HG03520 (cell line): ENCODE measurements around the gene CDK10.
"Not testable (repeated sequence)": the region's sequence is repeated elsewhere in the genome, so short reads cannot be mapped to it uniquely, and the experiment has no call there.

Source experiments
- ATAC-seq: cut with Tn5 transposase; IDR thresholded peaks from one replicate; pipeline ENCODE4 v1.9.1; 2021; ENCODE audit warnings: mild to moderate bottlenecking, moderate library complexity; ENCODE audit not compliant: unreplicated experiment

The CDK10 gene

DNA sequence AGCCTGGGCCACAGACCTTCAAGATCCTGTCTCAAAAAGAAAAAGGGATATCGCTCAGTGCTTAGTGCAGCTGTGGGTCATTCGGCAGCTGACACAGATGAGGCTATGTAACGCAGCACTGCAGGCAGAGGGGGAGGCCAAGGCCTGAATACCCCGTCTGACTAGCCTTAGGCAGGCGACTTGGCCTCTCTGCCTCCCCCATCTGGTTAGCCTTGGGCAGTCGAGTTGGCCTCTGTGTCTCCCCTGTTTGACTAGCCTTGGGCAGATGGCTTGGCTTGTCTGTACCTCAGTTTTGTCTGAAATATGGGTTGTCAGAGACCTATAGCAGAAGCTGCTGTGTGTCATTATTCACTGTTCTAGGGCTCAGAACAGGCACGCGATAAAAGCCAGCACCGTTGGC is 18.9 kb upstream of the CDK10 start:
- no peak for ATAC-seq

DNA sequence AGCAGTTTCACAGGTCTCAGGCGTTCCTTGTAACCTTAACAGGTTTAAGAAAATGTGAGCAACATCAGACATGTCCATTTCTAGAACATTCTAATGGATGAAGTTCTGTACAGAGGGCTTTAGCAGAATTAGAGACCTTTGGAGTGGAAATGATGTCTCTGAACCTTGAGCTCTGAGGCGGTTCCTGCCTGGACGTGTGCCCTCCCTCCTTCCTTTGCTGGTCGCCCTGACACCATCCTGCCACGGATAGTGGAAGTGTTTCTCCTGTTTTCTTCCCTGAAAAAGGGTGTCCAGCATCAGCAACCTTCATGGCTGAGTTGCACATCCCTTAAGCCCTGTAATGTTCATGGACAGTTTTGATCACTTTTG is 17.7 kb upstream of the CDK10 start:
- ATAC-seq: no peak

DNA sequence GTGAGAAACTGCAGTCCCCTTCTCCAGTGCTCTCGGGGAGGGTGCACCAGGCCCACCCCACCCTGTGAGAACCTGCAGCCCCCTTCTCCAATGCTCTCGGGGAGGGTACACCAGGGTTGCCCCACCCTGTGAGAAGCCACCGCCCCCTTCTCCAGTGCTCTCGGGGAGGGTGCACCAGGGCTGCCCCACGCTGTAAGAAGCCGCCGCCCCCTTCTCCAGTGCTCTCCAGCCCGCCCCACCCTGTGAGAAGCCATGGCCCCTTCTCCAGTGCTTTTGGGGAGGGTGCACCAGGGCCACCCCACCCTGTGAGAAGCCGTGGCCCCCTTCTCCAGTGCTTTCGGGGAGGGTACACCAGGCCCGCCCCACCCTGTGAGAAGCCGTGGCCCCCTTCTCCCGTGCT is 16.7 kb upstream of the CDK10 start:
- ATAC-seq: no peak

DNA sequence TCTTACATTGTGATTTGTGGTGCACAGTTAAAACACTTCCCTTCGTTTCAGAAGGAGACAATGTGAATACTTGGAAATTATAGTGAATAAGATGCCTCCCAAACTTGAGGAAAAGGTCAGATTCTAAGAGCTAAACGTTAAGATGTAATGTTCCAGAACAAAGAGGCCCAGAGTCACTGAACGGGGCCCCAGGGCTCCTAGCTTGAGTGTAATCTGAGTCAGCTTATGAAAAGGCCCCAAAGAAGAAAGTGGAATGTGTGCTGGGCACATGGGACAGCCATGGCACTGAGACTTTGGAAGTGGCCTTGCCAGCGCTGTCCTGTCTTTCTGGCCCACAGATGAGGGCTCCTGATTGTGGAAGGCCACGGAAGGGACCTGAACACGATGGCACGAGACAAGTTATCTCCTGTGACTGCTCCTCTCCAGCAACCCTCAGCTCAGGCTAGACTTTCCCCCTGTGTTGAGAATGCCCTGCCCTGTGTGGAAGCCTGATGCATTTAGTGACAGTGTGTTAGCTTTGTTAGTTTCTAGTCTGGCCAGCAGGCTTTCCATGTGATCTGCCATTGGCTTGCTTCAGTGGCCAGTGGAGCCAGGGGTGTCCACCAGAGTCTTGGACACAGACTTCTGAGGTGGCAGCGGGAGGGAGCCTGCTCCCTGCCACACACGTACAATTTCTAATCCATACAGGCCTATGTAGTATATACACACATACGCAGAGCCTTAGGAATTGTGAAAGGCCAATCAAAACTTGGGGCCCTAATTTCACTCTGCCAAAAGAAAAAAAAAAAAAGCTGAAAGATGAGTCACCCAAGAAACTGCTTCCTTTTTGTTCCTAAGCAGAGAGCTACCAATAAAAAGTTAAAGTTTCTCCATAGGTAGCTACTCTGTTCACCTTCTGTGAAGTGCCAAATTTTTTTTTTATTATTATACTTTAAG is 15.7 kb upstream of the CDK10 start:
- ATAC-seq: no peak

DNA sequence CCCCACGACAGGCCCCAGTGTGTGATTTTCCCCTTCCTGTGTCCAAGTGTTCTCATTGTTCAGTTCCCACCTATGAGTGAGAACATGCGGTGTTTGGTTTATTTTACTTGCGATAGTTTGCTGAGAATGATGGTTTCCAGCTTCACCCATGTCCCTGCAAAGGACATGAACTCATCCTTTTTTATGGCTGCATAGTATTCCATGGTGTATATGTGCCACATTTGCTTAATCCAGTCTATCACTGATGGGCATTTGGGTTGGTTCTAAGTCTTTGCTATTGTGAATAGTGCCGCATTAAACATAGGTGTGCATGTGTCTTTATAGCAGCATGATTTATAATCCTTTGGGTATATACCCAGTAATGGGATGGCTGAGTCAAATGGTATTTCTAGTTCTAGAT is 14.9 kb upstream of the CDK10 start:
- not testable (repeated sequence) for ATAC-seq

DNA sequence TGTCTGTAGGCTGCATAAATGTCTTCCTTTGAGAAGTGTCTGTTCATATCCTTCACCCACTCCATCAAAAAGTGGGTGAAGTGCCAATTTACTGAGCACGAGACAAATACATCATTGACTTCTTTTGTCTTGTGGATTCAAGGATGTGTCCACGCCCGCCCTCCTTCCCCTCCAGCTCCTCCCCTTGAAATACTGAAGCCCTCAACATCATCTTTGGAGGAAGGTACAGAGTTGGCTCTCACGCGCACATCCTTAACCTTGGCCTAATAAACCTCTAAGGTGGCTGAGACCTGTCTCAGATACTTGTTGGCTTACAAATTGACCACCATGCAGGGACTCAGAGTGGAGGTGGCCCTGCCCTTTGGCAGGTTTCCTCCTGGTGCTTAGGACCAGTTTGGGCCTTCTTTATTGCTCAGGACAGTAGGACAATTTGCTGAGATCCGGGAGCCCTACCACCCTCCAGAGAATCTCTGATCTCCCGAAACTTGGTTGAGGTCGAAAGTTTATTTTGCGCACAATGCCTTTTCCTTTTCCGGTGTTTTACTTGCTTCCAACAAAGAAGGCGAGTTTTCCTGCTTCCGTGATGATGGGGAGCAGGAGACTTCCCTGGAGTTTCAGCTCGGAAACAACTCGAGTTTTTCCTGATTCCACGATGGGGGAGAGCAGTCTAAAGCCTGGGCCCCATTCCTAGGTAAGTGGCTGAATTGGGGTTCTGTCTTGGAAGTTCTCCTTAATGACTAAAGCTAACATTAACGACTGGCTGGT is 14.1 kb upstream of the CDK10 start:
- no peak for ATAC-seq

DNA sequence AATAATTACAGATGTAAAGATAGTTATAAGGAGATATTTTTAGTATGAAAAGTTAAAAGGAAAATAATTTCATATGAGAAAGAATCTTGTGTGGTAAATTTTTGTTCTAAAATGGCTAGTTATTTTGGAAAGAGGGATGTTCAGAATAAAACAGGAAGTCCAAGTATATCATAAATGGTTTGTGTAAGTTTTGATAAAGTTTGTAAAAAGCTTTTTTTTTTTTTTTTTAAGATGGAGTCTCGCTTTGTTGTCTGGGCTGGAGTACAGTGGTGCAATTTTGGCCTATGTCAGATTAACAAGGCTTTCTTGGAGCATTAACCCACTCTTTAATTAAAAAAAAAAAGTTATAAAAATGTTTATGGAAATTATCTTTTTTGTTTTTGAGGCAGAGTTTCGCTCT is 8.2 kb upstream of the CDK10 start:
- ATAC-seq: no peak

DNA sequence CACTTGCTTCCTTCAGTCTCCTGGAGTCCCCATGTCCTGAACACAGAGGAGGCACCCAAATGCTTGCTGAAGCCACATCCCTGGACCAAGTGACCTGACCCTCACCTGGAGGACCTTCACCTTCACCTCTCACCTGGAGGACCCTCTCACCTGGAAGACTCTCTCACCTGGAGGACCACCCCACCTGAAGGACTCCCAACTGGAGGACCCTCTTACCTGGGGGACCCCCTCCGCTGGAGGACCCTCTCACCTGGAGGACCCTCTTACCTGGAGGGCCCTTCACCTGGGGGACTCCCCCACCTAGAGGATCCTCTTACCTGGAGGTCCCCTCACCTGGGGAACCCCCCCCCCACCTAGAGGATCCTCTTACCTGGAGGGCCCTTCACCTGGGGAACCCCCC is 573 bp upstream of the CDK10 start:
- no peak for ATAC-seq

DNA sequence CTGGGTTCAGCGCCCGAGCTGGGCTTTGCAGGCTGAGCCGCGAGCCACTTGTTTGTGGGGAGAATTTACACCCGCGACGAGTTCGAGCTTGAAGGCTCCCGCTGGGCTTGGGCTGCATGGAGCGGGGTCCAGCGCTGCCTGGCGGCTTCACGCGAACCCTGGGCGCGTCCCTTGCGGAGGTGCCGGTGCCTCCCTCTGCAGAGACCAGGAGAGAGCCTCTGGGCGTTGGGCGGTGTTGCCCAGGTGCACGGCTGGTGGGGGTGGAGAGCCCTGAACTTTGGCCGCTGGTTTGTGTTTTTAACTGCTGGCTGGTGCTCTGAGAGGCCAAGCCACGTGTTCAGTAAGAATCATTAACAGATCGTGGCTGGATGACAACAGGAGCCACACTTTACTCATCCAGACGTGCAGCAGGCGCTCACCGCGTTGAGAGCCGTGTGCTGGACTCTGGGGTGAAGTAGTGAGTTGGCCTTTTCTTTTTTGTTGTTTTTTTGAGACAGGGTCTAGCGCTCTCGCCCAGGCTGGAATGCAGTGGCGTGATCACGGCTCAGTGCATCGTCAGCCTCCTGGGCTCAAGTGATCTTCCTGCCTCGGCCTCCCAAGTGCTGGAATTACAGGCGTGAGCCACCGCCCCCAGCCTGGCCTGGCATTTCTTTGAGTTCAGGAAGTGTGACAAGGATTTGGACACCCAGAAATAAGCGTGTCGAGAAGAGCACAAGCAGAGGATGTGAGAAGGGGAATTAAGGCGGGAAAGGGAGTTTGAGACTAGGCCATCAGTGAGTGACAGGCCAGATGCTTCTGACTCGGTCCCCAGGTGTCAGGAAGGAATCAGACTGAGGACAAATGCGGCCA is 827 bp downstream of the CDK10 start:
- peak; percentile 32 for ATAC-seq

DNA sequence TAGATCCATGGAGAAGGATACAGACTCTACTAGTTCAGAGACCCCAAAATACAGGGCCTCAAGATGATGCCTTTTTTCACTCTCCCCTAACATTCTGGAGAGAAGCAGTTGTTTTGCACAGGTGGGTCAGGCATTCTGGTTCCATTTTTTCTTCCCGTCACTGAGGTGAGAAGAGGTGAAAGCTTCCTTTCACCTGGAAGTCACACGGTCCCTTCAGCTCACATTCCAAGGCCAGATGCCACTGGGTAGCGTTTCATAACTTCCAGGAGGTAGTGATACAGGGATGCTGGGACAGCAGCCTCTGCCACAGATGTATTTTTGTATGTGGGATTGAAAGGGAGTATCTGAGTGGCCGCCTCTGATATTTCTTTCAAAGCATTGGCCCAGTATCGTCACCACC is 1.9 kb downstream of the CDK10 start:
- ATAC-seq: no peak

DNA sequence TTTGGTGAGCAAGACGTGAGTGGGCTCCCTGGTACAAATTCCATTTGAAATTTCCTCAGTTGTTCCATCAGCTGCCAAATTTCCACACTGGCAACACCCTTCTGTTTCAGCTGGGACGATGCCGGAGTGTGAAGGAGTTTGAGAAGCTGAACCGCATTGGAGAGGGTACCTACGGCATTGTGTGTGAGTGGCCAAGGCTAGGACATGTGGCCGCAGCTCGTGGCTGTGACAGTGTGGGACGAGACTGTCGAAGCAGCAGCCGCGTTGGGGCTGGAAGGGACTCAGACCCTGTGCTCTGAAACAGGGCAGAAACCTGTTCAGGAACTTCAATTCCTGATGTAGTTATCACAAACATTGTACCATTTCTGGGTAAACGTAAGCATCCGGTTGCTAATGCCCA is 2.7 kb downstream of the CDK10 start:
- no peak for ATAC-seq

DNA sequence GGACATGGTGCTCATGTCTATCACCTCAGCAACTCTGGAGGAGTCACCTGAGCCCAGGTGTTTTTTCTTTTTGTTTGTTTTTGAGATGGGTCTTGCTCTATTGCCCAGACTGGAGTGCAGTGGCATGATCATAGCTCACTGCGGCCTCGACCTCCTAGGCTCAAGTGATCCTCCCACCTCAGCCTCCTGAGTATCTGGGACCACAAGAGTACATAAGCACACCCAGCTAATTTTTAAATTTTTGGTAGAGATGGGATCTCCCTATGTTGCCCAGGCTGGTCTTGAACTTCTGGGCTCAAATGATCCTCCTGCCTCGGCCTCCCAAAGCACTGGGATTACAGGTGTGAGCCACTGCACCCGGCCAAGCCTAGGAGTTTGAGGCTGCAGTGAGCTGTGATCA is 3.1 kb downstream of the CDK10 start:
- ATAC-seq: not testable (repeated sequence)

DNA sequence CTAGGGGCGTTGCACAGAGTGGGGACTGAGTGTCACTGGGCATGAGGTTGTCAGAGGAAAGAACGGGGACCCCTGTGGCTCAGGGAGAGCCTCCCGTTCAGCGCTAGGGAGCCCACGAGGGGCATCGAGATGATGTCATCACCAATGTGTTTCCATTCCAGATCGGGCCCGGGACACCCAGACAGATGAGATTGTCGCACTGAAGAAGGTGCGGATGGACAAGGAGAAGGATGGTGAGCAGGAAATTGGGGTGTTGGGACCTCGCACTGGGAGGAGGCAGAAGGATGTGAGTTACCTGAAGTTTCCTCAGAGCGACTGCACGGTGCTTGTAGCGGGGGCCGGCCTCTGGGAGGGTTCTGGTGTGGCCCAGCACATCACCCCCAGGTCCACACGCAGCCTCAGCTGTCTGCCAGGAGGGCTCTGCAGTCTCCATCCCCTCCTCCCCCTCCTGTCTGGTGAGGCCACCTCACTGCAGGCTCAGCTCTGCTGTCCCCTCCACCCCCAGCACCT is 4.0 kb downstream of the CDK10 start:
- no peak for ATAC-seq

DNA sequence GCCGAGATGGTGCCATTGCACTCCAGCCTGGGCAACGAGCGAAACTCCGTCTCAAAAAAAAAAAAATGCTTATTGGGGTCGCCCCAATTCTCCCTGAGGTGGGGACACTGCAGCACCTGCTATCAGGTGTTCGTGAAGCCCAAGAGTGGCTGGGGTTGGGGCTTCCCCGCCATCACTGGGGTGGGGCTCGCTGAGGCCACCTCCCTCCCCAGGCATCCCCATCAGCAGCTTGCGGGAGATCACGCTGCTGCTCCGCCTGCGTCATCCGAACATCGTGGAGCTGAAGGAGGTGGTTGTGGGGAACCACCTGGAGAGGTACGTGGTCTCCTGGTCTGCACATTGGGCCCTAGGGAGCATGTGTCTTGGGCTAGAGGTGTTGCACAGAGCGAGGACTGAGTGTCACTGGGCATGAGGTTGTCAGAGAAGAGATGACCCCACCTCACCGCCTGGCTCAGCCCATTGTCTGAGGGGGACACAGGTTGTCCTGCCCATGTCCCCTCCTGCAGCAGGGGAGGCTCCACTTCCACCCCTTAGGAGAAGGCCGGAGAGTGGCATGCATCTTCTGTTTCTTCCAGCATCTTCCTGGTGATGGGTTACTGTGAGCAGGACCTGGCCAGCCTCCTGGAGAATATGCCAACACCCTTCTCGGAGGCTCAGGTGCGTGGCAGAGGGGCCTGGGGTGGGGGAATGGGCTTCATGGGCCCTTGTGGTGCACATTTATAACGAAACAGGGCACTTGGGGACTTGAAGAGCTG is 4.9 kb downstream of the CDK10 start:
- ATAC-seq: no peak

DNA sequence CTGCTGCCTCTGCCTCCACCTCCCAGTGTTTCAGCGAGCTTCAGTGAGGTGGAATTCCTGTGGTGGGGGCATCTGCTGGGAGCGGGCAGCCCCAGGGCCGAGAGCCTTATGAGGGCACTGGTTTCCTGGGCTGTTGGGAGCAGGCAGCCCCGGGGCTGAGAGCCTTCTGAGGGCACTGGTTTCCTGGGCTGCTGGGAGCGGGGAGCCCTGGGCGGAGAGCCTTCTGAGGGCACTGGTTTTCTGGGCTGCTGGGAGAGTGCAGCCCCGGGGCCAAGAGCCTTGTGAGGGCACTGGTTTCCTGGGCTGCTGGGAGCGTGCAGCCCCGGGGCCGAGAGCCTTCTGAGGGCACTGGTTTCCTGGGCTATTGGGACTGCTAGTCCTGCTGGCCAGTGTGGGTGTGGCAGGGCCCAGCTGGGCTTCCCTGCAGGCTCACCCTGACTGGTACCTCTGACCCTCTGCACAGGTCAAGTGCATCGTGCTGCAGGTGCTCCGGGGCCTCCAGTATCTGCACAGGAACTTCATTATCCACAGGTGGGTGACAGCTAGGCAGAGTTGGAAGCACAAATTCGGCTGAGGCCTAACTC is 5.6 kb downstream of the CDK10 start:
- ATAC-seq: no peak

DNA sequence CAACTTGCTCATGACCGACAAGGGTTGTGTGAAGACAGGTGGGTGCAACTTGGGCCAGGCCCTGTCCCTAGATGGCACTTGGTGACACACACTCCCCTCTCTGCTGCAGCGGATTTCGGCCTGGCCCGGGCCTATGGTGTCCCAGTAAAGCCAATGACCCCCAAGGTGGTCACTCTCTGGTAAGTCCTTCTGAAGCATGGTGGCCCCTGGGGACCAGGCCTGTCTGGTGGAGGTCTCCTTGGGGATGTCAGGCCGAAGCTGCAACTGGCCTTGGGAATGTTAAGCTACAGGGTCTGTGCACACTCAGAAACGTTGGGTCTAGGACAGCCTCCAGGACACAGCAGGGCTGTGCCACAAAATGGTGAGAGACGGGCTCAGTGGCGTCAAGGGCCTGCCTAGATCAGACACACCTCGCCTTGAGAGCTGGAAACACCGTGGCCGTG is 6.8 kb downstream of the CDK10 start:
- ATAC-seq: no peak

DNA sequence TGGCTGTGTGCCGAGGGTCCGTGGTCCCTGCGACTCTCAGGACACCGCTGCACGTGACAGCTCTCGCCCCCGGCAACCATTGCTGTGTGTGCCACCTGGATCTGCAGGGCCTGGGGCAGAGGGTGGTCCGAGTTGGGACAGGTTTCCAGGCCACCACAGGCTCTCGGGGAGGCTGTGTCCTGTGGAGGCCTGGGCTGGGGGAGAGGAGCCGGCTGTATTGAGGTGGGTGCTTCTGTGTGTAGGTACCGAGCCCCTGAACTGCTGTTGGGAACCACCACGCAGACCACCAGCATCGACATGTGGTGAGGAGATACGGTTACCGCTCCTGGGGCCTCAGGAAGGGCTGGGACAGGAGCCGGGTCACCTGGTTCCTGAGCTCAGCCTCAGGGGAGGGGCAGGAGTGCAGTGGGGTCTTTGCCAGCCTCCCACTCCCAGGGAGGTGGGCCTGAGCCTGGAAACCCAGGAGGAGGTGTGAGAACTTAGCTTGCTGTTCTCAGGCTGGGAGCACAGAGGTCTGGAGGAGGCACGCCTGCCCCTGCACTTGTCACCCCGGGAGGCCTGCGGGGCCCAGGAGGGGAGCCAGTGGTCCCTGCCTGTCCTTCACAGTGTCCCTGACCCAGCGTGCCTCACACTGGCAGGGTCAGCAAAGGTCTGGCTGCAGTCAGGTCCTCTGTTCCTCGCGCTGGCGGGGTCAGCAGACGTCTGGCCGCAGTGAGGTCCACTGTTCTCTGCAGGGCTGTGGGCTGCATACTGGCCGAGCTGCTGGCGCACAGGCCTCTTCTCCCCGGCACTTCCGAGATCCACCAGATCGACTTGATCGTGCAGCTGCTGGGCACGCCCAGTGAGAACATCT is 7.7 kb downstream of the CDK10 start:
- no peak for ATAC-seq

DNA sequence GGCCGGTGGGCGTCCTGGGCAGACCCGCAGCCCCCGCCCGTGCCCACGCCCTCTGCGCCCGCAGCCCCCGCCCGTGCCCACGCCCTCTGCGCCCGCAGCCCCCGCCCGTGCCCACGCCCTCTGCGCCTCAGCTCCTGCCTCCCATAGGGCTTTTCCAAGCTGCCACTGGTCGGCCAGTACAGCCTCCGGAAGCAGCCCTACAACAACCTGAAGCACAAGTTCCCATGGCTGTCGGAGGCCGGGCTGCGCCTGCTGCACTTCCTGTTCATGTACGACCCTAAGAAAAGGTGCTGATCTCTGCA is 8.2 kb downstream of the CDK10 start:
- not testable (repeated sequence) for ATAC-seq
